ENCODE results near the gene IRGQ.

Gene IRGQ

DNA sequence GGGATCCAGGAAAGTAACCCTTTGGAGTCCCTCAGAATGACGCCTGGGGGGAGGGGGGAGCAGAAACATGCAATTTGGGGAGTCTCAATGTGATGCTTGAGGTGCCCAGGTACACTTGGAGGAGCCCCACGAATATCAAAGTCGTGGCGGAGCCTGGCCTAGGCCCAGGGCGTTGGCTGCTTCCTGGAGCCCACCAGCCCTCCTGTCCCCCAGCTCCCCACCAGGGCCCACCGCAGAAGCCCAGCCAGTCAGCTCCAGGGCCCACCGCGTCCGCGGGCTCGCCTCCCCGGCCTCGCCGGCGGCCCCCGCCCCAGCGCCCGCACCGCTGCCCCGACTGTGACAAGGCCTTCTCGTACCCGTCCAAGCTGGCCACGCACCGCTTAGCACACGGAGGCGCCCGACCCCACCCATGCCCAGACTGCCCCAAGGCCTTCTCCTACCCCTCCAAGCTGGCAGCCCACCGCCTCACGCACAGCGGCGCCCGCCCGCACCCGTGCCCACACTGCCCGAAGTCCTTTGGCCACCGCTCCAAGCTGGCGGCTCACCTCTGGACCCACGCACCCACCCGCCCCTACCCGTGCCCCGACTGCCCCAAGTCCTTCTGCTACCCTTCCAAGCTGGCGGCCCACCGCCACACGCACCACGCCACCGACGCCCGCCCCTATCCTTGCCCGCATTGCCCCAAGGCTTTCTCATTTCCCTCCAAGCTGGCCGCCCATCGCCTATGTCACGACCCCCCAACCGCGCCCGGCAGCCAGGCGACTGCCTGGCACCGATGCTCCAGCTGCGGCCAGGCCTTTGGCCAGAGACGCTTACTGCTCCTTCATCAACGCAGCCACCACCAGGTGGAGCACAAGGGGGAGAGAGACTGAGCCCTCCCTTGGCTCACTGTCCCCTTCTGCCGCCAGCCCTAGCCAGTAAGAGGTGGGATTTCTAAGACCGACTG is 60.8 kb downstream of the IRGQ start:
- ChIA-PET POLR2A (no interaction called here), CTCF (interaction anchor here (0.5 to 1.9 kb wide), 5 partner anchors 16 to 109 kb away, joined by 3 to 6 read pairs (median 4); partner anchors contain the start of genes PHLDB3 and XRCC1)
- peak; percentile 49 for DNase-seq (ENCODE audit: extremely low spot score)
- no peak for TF ChIP-seq SUZ12 (IDR thresholded peaks at IDR 0.05)
- TF ChIP-seq, protein P1, sequence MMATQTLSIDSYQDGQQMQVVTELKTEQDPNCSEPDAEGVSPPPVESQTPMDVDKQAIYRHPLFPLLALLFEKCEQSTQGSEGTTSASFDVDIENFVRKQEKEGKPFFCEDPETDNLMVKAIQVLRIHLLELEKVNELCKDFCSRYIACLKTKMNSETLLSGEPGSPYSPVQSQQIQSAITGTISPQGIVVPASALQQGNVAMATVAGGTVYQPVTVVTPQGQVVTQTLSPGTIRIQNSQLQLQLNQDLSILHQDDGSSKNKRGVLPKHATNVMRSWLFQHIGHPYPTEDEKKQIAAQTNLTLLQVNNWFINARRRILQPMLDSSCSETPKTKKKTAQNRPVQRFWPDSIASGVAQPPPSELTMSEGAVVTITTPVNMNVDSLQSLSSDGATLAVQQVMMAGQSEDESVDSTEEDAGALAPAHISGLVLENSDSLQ (IDR thresholded peaks at IDR 0.05), result no peak
- no peak for TF ChIP-seq ZNF384 (IDR thresholded peaks at IDR 0.05)
- no peak for TF ChIP-seq ELF4 (IDR thresholded peaks at IDR 0.05)
- no peak for TF ChIP-seq BHLHE40 (IDR thresholded peaks at IDR 0.05; ENCODE audit: borderline replicate concordance)
- TF ChIP-seq ARNT (IDR thresholded peaks at IDR 0.05), result no peak
- no peak for TF ChIP-seq FOXA1 (IDR thresholded peaks at IDR 0.05)
- TF ChIP-seq L3MBTL2 (conservative IDR thresholded peaks at IDR 0.05), result no peak
- TF ChIP-seq NFRKB (IDR thresholded peaks at IDR 0.05), result no peak
- TF ChIP-seq FOXM1 (IDR thresholded peaks at IDR 0.05; ENCODE audit: borderline replicate concordance), result no peak
- no peak for TF ChIP-seq TARDBP (IDR thresholded peaks at IDR 0.05)
- TF ChIP-seq LEF1 (IDR thresholded peaks at IDR 0.05; ENCODE audit: borderline replicate concordance), result no peak
- no peak for TF ChIP-seq CTBP1 (IDR thresholded peaks at IDR 0.05; ENCODE audit: borderline replicate concordance)
- no peak for TF ChIP-seq SP1 (IDR thresholded peaks at IDR 0.05)
- no peak for TF ChIP-seq FOXK2 (IDR thresholded peaks at IDR 0.05)
- no peak for TF ChIP-seq HDGF (IDR thresholded peaks at IDR 0.05; ENCODE audit: borderline replicate concordance)

Data from HEK293T (cell line).